ENCODE results near the gene HOXA5.

DNA sequence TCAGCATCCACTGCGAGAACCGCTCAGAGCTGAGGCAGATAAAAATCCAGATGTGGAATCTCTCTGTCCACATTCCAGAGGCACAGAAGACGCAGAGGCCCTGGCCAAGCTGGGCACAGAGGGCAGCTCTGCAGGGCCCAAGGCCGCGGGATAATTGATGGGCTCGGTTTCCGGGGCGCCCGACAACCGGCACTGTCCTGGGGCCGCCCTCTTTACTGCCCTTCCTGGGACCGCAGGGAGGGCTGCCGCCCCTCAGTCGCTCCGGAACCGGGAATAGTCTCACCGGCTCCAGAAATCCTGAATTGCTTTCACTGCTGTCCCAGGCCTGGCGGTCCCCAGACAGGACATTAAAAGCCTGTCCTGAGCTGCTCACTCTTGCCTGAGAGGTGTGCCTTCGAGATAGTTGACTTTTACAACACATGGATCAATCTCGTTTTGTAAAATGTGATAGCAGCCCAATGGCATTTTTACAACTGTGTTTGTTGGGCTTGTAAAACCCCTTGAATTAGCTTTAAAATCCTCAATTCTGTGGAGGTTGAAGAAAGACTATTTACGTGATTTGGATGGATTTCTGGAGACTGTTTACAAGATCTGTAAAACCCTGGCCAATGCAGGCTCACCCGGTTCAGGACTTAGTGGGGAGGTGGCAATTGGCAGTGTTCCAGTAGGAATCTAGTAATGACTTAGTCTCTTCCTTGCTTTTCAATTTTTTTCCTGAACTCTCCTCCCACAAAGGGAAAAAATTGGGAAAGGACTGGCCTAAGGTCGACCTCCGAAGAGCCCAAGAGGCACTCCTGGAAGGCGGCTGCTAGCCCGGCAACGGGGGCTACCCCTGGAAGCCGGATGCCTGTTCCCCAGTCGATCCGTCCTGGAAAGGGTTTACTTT is 5.5 kb upstream of the HOXA5 start:
- TF ChIP-seq, protein P1, sequence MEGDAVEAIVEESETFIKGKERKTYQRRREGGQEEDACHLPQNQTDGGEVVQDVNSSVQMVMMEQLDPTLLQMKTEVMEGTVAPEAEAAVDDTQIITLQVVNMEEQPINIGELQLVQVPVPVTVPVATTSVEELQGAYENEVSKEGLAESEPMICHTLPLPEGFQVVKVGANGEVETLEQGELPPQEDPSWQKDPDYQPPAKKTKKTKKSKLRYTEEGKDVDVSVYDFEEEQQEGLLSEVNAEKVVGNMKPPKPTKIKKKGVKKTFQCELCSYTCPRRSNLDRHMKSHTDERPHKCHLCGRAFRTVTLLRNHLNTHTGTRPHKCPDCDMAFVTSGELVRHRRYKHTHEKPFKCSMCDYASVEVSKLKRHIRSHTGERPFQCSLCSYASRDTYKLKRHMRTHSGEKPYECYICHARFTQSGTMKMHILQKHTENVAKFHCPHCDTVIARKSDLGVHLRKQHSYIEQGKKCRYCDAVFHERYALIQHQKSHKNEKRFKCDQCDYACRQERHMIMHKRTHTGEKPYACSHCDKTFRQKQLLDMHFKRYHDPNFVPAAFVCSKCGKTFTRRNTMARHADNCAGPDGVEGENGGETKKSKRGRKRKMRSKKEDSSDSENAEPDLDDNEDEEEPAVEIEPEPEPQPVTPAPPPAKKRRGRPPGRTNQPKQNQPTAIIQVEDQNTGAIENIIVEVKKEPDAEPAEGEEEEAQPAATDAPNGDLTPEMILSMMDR (IDR thresholded peaks at IDR 0.05) = no peak
- no peak for TF ChIP-seq POLR2A (IDR thresholded peaks at IDR 0.05)

Data from heart left ventricle (tissue), 13 donors.